Activated effector memory CD4-positive, alpha-beta T cell treated with Interleukin-2 at 50 U/mL for 16 hours (primary cell): ENCODE data around the gene ZNRF3.

Experiments
- DNase-seq: peaks from one replicate; pipeline ENCODE4 v3.0.0-alpha.2; 2020

The ZNRF3 gene

DNA sequence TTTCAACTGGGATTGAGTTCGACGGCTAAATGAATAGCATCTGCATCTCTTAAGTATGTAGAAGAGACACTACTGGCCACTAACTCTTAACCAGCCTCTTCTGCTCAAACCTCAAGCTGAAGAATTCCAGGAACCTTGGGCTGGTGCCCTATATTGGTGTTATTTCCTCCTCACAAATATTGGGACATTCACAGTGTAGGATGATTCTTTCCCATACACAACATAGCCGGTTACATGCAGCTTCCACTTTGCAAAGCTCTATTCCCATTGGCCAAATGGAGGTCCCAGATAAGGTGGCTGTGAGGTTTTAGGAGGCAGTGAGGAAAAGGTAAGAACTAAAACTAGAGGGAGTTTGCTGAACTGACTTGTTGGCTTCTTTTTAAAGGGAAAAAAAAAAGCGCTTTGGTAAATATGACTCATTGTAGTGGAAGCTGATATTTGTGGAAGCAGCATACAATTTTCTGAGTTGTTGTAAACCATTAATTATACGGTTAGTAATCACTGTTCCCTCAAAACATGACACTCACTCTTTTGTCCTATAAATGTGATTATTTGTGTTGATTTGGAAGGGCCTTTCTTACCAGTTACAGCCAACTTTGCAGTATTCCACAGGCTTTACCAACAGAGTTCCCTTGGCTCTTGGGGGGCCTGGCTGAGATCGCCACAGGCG is 160.7 kb downstream of the ZNRF3 start:
- DNase-seq = no peak

DNA sequence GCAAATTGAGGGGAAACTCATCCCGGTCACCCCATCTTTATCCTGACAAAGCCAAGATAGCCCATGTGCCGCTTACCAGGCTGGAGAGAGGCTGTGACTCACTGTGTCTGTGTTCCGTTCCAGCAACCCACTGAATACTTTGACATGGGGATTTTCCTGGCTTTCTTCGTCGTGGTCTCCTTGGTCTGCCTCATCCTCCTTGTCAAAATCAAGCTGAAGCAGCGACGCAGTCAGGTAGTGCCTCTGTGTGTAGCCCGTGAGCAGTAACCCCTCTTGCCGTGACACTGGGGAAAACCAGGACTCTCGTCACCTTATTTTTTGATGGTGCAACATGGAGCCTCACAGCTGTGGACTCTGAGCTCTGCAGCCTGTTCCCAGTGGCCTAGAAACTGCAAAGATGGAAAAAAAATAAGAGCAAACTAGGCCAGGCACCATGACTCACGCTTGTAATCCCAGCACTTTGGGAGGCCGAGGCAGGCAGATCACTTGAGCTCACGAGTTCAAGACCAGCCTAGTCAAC is 161.3 kb downstream of the ZNRF3 start:
- no peak for DNase-seq

DNA sequence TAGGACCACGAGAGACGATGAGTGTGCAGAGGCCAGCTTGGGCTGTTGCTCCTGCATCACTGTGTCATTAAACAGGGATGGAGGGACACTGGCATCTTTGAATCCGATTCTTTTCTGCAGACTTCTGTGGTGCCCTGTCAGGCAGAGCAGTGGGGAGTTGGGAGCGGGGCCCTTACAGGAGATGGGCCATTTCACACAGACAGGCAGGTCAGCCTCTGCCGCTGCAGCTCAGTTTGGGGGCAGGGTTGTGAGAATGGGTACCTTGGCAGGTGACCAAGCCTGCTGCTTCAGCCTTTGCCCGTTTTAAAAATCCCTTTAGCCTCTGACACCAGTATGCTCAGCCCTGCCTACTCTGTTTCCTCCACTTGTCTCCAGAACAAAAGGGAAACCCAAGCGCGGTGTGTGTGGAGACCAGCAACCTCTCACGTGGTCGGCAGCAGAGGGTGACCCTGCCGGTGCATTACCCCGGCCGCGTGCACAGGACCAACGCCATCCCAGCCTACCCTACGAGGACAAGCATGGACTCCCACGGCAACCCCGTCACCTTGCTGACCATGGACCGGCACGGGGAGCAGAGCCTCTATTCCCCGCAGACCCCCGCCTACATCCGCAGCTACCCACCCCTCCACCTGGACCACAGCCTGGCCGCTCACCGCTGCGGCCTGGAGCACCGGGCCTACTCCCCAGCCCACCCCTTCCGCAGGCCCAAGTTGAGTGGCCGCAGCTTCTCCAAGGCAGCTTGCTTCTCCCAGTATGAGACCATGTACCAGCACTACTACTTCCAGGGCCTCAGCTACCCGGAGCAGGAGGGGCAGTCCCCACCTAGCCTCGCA is 165.7 kb downstream of the ZNRF3 start:
- DNase-seq = no peak

DNA sequence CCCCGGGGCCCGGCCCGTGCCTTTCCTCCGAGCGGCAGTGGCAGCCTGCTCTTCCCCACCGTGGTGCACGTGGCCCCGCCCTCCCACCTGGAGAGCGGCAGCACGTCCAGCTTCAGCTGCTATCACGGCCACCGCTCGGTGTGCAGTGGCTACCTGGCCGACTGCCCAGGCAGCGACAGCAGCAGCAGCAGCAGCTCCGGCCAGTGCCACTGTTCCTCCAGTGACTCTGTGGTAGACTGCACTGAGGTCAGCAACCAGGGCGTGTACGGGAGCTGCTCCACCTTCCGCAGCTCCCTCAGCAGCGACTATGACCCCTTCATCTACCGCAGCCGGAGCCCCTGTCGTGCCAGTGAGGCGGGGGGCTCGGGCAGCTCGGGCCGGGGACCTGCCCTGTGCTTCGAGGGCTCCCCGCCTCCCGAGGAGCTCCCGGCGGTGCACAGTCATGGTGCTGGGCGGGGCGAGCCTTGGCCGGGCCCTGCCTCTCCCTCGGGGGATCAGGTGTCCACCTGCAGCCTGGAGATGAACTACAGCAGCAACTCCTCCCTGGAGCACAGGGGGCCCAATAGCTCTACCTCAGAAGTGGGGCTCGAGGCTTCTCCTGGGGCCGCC is 166.4 kb downstream of the ZNRF3 start:
- no peak for DNase-seq

DNA sequence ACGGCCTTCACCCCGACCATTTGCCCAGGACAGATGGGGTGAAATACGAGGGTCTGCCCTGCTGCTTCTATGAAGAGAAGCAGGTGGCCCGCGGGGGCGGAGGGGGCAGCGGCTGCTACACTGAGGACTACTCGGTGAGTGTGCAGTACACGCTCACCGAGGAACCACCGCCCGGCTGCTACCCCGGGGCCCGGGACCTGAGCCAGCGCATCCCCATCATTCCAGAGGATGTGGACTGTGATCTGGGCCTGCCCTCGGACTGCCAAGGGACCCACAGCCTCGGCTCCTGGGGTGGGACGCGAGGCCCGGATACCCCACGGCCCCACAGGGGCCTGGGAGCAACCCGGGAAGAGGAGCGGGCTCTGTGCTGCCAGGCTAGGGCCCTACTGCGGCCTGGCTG is 167.1 kb downstream of the ZNRF3 start:
- no peak for DNase-seq

DNA sequence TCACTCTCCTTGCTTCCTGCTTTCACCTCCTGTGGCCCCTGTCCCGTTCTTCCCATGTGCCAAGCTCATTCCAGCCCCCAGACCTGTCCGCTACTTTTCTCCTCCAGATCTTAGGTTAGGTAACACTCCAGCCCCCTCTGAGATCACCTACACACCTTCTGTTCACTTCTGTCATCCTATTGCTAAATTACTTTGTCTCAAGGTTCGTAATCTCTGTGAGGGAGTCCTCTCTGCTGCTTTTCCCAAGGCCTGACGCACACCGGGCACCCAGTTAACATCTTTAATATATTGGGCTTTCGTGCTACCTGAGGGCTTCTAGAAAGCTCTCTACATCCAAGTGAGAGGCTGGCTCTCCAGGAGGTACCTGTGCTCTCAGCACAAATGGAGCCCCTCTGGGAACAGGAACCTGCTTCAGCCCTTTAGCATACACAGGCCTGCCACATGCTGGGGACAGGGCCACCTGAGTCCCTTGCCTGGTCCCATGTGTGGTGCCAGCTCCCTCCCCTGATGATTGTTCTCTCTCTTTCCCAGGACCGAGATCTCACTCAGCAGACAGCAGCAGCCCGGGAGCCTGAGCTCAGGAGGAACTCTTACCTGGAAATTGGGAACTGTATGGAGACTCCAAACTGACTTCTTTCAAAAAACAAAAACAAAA is 169.8 kb downstream of the ZNRF3 start:
- DNase-seq = no peak

DNA sequence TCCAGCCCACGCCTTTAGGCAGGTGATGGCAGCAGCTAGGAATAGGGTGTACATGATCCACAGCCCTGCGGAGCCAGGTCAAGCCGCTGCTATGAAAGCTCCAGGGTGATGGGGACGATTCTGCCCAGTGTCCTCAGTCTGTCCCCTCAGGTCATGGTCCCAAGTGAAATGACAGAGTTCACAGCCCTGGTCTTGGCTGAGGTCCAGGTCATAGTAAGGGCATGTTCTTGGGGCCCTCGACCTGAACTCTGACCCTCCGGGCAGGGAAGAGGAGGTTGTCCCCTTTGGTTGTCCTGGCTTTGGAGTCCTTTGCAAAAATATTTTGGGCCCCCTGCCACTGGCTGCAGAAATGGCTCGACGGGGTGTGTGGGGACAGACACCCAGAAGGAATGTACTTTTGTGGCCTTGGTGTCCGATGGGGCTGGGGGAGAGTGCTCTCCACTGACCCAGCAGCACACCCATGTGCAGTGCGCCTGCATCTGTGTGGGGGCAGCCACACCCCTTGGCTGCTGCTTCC is 170.9 kb downstream of the ZNRF3 start:
- no peak for DNase-seq

DNA sequence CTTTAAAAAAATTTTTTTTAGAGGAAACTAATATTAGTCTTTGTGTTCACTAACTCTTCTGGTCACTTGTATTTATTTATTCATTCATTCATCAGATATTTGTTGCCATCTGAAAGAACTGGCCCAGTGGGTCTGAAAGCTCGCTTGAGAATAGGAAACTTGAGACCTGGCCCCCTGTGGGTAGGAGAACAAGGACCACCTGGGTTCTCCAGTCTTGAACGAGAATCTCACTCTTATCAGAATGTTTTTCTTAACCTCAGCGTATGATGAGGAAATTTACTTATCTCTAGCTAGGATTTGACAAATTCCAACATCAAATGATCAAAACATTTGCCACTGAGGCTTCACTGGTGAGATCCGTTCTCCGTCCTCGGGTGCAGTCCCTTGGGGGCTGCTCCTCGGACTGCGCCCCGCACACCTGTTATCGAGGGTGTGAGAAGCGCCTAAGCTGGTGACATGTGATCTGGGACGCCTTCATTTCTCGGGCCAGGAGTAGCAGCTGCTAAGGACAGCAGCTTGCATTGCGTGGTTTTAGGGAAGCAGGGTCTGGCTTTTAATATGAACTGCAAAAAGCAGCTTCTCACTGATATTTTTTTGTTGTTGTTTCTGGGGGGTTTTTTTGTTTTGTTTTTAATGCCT is 171.9 kb downstream of the ZNRF3 start:
- DNase-seq = no peak

DNA sequence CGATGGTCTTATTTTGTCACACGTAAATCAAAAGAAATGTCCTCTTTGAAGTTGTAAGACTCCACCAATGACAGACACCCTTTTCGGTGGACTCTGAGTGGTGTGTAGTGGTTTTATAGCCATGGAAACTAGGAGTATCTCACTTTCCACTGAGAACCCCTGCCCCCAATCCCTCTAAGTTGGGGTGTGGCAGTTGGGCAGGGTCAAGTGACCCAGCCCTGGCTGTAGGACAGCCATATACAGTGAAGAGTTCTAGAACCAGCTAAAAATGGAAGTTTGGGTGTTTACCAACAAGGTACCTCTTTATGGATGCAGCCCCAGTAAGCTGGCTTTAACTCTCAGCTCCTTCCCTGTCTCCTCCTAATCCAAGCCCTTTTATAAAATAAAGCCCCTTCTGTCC is 173.1 kb downstream of the ZNRF3 start:
- DNase-seq = no peak

DNA sequence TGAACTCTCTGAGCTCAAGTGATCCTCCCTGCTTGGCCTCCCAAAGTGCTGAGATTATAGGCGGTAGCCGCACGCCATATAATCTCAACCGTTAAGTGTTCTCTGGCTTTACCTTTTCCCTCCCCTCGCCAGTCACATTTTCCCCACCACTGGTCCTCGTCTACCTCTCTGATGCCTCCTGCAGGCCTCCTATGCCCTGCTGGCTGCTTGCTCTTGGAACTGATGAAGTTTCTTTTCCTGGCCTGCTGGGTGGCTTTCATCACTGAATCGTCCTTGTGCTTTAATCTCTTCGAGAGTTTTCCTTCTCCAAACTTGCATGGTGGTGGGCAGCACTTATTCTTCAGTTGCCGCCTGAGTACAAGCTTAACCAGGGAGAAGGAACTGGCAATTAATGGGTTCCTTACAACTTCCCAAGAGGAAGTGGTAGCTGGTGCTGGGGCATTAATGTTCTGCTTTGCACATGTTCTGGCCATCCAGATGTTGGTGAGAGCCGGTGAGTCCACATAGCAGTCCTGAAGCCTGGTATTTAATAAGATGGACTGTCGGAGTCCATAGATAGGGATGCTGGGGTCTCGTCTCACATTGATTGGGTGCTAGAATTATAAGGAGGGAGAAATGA is 177.0 kb downstream of the ZNRF3 start:
- no peak for DNase-seq

DNA sequence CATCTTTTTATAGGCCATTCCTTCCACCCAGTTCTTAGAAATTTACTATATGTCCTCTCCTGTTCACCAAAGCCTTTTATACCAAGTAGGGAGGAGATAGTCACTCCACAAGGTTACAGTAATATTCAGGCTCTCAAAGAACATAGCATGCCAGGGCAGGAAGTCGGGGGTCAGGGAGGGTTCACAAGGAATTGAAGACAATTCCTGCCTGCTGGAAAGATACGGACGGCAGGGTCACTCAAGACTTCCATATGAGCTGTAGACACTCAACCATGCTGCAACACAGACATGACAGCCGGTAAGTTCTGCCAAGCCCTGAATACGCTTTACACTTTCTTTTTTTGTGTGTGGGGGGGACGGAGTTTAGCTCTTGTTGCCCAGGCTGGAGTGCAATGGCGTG is 177.6 kb downstream of the ZNRF3 start:
- no peak for DNase-seq

DNA sequence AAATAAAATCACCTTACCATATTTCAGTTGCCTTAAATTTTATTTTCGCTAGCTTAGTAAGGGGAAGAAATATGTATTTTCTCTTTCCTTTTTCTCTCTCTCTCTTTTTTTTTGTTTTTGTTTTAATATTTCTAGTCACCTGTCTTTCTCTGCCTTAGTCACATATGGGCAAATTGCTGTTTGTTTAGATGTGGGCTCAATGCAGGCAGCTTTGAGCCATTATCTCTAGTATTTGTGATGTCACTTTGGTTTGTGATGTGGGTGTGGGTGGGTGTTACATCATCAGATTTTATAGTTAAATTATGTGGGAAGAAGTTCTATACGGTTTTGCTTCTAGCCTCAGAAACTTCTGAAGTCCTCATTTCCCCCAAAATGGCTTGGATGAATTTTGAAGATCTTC is 178.4 kb downstream of the ZNRF3 start, which contains the start of gene C22orf31:
C22orf31 (minus strand) TSS at position 59 of the 400 bp plus-strand sequence; CDS start at position 20, 39 bp downstream.
- DNase-seq = no peak

DNA sequence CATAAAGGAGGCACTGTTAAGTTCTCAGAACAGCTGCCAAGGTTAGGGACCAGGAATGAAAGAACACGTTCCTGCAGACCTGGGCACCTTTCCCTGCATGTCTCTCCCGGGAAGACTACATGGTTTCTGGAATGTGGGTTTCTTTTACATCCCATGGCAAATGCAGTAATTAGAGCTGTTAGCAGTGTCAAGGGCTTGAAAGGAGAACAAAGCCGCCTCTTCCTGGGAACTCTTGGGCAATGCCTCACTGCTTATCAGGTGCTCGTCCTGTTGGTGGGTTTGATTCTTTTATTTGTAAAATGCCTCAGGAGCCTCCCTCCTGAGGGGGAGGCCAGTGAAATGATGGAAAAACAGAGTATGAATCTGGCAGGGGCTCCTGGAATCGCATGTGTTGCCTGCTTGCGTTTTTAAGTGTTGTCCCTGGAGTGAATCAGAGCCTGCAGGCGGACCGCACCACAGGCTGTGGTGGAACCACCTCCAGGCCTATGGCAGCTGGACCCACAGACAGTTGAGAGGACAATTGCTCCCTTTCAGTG is 179.0 kb downstream of the ZNRF3 start:
- no peak for DNase-seq

DNA sequence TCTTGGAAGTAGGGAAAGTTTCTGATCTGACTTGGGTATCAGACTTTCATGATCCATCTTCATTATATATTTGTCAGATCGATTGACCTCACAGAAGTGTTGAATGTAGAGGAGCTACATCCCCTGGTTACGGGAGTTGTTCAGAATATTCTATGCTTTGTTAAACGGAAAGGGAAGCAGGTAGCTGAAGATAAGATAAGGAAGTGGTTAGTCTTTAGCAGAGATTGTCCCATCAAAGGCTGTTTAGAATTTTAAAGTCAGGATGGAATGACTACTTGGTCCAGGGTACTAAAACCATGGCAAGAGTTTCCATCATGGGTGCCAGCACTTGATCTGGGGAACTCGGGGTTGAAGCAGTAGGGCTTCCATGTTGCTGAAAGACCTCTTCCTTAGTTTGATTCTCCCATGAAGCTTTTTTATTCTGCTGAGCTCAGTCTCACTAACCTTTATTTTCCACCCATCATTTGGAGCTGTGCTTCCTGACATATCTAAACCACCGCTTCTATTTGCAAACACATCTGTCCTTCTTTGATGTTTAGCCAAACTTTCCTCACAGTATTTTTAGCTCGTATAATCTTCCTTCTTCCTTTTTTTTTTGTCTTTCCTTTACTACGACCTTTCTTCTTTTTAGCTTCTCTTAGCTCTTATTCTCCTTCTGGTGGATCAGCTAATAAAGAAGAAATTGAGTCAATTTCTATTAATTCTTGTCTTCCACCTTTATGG is 182.3 kb downstream of the ZNRF3 start:
- DNase-seq = no peak

DNA sequence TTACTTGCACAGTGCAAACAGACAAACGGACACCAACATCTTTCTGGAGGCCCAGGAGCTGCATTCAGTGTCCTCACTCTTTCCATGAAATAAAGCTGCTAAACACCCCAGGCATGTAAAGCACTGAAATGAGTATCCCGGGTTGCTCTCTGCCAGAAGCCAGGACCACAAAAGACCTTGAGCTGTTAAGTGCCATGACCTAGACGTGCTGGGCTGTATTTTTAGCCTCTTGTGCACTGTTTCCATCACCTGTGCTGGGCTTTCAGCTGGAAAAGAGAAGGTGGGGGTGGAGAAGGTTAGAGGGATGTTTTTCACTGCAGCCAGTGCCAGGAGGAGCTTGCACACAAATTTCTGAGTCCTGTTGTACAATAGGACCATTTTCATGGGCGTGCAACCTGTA is 186.1 kb downstream of the ZNRF3 start:
- DNase-seq = no peak

DNA sequence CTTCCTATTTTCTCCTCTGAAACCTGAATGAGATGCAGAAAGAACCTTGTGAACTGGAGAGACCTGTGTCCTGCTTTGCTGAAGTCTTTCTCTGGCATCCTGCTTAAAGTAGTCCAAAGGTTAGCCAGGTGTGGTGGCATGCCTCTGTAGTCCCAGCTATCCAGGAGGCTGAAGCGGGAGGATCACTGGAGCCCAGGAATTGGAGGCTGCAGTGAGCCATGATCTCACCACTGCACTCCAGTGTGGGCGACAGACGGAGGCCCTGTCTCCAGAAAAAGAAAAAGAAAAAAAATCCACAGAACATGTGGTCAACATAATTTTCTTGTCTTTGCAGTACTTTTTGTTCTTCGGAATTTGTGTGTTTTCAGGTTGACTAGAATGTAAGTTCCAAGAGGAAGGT is 187.1 kb downstream of the ZNRF3 start:
- no peak for DNase-seq

DNA sequence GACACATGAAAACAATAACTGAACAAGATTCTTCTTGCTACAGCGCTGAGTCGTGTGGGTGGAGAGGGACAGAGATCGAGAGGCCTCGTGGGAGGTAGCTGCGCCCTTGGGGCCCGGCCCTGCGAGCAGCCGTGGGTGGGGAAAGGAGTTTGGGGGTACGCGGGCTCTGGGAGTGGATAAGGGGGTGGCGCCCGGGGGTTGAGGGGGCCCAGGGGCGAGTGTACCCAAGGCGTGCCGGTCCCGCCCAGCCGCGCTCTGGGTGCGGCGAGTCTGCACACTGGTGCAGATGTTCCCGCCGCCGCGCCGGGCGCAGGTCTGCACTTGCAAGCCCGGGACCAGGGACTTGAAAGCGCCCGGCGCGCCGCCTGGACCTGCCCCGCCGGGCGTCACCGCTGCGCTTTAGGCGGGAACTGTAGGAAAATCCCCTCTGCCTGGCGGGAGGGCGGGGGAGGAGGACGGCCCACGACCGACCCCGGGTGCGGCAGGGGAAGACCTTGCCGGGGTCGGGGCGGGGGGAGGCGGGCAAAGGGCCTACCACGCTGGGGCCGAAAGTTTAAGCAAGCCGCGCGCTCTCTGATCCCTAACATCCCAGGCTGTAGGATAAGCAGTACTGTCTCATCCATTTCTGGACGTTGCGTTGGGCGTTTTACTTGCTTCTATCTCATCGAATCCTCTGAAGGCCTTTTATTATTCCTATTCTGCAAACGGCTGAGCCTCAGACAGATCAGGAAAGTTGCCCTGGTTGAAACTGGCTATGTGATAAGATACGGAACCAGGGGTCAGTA is 188.1 kb downstream of the ZNRF3 start:
- peak; percentile 8 for DNase-seq

DNA sequence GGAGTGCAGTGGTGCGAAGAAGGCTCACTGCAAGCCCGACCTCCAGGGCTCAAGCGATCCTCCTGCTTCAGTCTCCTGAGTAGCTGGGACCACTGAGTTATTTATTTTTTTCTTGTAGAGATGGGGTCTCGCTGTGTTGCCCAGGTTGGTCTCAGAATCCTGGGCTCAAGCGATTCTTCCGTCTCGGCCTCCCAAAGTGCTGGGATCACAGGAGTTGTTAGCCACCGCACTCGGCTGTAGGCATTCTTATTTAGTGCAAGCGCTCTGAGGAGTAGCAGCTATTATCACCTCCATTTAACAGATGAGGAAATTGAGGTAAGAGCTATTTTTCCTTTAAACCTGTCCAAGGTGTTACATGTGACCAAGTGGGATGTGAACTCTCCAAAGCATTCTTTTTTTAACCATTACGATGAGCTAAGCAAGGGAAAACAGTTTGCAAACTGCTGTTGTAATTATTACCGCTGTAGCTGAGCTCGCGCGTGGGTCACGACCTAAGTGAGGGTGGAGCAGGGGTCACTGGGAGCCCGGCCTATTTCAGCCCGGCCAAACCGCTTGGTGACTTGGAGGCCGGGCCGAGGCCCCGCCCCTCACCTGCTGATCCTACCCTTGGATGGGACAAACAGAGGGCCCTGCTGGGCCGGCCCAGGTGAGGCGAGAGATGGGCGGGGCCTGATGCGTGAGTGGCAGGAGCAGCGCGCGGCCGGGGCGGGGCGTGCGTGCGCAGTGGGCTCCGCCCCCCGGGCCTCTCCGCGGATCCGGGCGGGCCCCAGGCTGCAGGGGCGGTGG is 189.0 kb downstream of the ZNRF3 start:
- DNase-seq = peak; percentile 73

DNA sequence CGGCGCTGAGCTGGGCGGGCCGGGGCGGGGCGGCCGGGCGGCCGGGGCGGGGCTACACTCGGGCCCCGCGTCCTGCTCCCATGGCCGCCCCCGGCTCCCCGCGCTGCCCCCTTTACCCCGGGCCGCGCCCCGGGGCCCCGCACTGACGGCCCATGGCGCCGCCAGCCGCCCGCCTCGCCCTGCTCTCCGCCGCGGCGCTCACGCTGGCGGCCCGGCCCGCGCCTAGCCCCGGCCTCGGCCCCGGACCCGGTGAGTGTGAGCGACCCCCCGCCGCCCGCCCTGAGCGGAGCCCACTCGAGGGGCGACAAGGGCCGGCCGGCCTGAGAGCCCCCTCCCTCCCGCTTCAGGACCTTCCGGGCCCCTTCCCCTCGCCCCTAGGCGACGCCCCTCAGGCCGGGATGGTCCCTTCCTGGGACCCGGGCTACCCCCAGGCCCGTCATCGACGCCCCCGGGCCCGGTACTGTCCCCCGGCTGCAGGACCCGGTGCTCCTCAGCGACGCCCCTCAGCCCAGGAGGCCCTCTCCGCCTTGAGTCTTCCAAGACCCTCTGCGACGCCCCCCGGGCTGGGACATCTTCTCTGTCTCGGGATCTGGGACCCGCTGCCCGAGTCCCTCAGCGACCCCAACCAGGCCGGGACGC is 189.7 kb downstream of the ZNRF3 start, which contains the start of gene KREMEN1:
KREMEN1 (plus strand) TSS at position 57 of the 639 bp plus-strand sequence; CDS start at position 153, 96 bp downstream.
- no peak for DNase-seq
